Measurements from ENCODE around the gene PRR3.

Gene PRR3

GRCh38 chr6:30571762-30572082, 14.6 kb downstream of the PRR3 start:
- no peak for DNase-seq (ENCODE audit: low spot score)

- no peak for DNase-seq (ENCODE audit: low spot score)
Observed at GRCh38 chr6:30572148-30572547, 15.1 kb downstream of the PRR3 start.

DNA sequence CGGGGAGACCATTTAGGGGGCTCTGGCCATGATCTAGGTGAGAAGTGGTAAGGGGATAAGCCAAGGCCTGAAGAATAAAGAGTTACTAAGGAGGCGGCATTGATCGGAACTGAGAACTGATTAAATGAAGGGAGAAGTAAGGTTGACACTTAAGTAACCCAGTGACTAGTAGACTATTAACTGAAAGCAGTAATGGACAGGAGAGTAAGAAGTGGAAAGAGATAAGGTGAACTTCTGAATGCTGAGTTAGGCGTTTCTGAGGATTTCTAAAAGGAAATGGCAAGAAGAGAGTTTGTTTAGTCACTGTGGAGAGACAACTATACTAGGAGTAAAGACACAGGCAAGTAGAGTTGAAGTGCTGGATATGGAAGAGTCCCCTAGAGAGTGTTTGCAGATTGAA, 16.0 kb downstream of the PRR3 start:
- DNase-seq (ENCODE audit: low spot score), result no peak

GRCh38 chr6:30578051-30578450, 21.0 kb downstream of the PRR3 start:
- DNase-seq (ENCODE audit: low spot score), result no peak

- no peak for DNase-seq (ENCODE audit: low spot score)
Observed at GRCh38 chr6:30583921-30584320, 26.8 kb downstream of the PRR3 start.

DNA sequence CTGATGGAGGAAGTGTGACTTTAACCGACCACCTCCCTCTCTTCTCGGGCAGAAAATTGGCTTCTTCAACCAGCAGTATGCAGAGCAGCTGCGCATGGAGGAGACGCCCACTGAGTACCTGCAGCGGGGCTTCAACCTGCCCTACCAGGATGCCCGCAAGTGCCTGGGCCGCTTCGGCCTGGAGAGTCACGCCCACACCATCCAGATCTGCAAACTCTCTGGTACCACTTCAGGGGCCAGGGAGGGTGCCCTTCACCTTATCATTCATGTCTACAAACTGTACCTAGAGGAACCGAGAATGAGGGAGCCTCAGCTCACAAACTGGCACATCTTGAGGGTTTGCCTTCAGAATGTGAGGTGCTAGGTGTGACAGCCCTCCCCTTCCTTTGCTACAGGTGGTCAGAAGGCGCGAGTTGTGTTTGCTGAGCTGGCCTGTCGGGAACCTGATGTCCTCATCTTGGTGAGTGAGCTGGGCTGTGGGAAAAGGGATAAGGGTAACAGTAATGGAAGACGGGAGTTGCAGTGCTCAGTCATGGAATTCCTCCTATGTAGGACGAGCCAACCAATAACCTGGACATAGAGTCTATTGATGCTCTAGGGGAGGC, 32.8 kb downstream of the PRR3 start:
- no peak for DNase-seq (ENCODE audit: low spot score)

- no peak for DNase-seq (ENCODE audit: low spot score)
Observed at GRCh38 chr6:30590509-30590908, 33.4 kb downstream of the PRR3 start.

DNA sequence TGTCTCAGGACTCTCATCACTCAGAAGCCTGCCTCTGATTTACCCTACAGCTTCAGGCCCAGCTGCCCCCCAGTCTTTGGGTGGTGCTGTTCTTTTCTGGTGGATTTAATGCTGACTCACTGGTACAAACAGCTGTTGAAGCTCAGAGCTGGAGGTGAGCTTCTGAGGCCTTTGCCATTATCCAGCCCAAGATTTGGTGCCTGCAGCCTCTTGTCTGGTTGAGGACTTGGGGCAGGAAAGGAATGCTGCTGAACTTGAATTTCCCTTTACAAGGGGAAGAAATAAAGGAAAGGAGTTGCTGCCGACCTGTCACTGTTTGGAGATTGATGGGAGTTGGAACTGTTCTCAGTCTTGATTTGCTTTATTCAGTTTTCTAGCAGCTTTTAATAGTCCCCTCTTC, 33.9 kb downstream of the PRR3 start:
- no peak for DNase-seq (ENCODE audit: low spot score)

- DNase-seq (ENCODE audit: low spot score), result no peak
Observed at GRCh38 chr6:30592287-30592686, 35.2 kb downstream of the PRR3 start.

- peak; percentile 85 for DNase-seq (ENCODE audit: low spot score)
Observed at GRCh38 chr6:30597315-30598144, 40.4 kb downstream of the PRR3 start.

- DNase-seq (ENCODE audit: low spot score), result no peak
Observed at GRCh38 chr6:30598912-30599624, 42.0 kb downstream of the PRR3 start.

DNA sequence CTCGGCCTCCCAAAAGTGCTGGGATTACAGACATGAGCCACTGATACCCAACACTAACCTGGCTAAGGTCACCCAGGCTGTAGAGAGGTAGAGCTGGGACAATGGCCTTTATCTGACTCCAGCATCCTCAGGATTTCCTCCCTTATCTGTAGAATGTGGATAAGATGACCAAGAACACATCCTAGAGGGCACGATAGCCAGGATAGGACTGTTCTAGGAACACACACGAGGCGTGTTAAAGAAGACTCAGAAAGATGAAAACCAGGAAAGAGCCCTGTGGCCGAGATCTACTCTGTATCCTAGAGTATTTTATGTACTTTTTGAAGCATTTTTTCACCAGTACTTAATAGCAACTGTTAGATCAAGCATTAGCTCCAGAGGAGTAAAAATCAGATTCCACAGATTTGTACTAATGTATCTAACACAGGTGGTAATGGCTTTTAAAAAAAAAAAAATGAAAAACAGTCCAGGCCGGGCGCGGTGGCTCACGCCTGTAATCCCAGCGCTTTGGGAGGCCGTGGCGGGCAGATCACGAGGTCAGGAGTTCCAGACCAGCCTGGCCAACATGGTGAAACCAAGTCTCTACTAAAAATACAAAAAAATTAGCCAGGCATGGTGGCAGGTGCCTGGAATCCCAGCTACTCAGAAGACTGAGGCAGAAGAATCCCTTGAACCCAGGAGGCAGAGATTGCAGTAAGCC, 42.7 kb downstream of the PRR3 start:
- DNase-seq (ENCODE audit: low spot score), result no peak

- peak; percentile 34 for DNase-seq (ENCODE audit: low spot score)
Observed at GRCh38 chr6:30600451-30600961, 43.4 kb downstream of the PRR3 start.

GRCh38 chr6:30601436-30601814, 44.3 kb downstream of the PRR3 start:
- DNase-seq (ENCODE audit: low spot score), result no peak

DNA sequence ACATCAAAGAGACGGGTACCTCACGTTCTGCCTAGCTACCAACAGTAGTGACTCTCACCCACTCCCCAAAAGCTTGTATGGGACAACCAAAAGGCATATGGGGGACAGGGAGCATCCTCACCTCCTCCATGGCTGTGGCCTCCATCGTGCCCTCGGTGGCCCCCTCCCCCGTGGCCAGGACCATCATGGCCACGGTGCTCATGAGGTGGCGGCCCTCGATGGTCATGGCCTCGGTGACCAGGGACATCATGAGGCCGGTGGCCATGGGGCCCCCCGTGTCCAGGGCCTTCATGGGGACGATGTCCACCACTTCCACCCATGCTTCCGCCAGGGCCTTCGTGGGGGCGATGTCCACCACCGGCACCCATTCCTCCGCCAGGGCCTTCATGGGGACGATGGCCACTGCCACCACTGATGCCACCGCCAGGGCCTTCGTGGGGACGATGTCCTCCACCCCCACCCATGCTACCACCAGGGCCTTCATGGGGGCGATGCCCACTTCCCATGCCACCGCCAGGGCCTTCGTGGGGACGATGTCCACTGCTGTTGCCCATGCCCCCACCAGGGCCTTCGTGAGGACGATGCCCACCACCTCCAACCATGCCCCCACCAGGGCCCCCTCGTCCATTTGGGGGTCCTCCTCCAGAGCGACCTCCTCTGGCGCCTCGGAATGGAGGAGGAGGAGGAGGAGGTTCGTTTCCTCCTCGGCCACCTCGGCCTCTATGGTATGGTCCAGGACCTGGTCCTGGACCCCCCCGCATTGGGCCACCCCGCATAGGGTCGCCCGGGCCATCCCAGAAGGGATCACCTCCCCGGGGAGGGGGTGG, 44.9 kb downstream of the PRR3 start:
- DNase-seq (ENCODE audit: low spot score), result no peak

DNA sequence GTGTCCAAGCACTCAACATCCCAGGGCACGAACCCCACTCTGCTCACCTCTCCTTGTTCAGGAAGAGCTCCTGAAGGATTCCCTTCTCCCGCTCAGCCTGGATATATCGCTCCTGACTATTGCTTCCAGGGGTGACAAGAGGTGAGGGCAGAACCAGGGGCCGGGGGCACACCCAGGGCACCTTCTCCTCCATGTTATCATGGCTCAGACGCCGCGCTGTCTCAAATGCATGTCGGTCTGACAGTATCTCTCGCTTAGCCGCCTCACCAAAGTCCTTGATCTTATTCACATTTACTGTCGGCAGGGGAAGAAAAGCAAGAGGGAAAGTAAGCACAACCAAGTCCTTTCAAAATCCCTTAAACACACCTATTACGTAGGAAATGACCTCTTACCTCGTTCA, 46.9 kb downstream of the PRR3 start:
- DNase-seq (ENCODE audit: low spot score), result no peak

DNA sequence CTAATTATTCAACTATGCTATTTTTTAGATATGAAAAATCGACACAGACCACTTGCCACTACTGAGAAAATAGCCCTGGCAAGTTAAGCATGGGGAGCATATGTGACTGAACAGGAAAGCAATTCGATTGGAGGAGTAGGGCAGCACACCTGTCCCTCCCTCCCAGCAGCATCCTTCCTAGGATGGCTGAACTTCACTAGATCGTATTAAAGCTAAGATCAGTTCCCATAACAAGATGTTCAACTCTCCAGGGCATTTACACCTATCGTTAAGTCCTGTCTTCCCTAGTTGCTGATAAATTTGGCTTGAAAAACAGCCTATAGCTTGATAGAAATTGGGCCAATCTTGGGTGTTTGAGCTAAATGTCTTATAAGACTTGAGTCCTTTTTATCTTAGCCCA, 53.0 kb downstream of the PRR3 start:
- no peak for DNase-seq (ENCODE audit: low spot score)

GRCh38 chr6:30611150-30611855, 54.2 kb downstream of the PRR3 start:
- no peak for DNase-seq (ENCODE audit: low spot score)

GRCh38 chr6:30611856-30612194, 54.7 kb downstream of the PRR3 start:
- DNase-seq (ENCODE audit: low spot score), result no peak

DNA sequence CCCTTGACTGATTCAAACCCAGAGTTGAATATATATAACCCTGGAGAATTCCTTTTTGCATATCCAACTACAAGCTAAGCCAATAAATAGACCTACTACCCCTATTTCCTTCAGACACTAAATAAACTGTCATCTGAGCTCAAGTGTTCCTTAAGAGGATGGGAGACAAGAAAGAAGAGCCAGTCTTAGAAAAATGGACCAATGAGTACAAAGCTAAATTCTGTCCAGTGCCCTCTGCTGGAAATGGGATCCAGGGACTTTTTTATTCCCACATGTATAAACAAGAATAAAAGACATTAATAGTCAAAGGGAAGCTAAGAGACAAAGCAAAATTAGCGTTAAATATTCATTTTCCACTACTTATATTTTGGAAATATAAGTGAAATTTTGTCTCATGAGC, 55.1 kb downstream of the PRR3 start:
- DNase-seq (ENCODE audit: low spot score), result peak; percentile 49

DNA sequence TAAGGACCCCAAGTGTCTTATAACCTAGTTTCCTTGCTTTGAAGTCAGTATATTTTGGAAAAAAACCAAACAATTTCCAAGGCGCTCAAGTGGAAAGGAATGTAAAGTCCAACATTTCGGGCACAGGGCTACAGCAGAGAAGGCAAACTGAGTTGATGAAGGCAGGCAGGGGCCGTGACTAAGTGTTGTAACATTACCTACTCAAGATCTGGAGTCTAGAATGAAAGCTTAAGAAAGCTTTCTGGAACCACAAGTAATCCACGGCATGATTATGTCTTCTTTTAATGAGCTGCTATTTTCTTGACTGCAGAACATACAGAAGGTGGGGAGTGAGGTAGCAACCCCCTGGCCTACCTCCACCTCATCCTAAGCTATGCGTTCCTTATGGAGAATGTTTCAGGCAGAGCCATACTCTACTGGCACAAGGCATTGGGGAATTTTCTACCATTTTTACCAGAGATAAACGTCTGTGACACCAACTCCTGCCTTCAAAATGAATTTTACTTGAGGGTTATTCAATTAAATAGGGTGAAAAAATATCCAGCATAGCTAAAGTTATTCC, 55.7 kb downstream of the PRR3 start:
- peak; percentile 33 for DNase-seq (ENCODE audit: low spot score)
